WTC11 (cell line): ENCODE results near the gene NMUR1.

Experiments
- AFF4 ChIP-seq: sonication (generic); formaldehyde crosslinking; IDR thresholded peaks from 2 replicates; pipeline ENCODE4 v1.8.1; 2023; ENCODE audit warnings: mild to moderate bottlenecking, missing genetic modification reagents, borderline replicate concordance
- ATF1 ChIP-seq: sonication (generic); formaldehyde crosslinking; IDR thresholded peaks from 2 replicates; pipeline ENCODE4 v1.8.1; 2023; ENCODE audit warnings: mild to moderate bottlenecking, moderate library complexity, missing genetic modification reagents
- ATF6 ChIP-seq: sonication (generic); formaldehyde crosslinking; IDR thresholded peaks from 2 replicates; pipeline ENCODE4 v1.8.1; 2023; ENCODE audit warnings: mild to moderate bottlenecking, missing genetic modification reagents
- CTCF ChIP-seq: fragments of 200-600 bp; IDR thresholded peaks from 2 replicates; pipeline ENCODE4 v1.8.0; 2022; ENCODE audit warnings: antibody characterized with exemption
- IRF1 ChIP-seq: sonication (generic); formaldehyde crosslinking; IDR thresholded peaks from 2 replicates; pipeline ENCODE4 v1.8.0; 2023; ENCODE audit warnings: missing genetic modification reagents
- MAX ChIP-seq: sonication (generic); formaldehyde crosslinking; IDR thresholded peaks from 2 replicates; pipeline ENCODE4 v1.8.0; 2022; ENCODE audit warnings: mild to moderate bottlenecking, missing genetic modification reagents
- MYBL2 ChIP-seq: sonication (generic); formaldehyde crosslinking; IDR thresholded peaks from 2 replicates; pipeline ENCODE4 v1.8.1; 2023; ENCODE audit warnings: mild to moderate bottlenecking, moderate library complexity, missing genetic modification reagents
- NFYB ChIP-seq: sonication (generic); formaldehyde crosslinking; conservative IDR thresholded peaks from 2 replicates; pipeline ENCODE4 v1.8.0; 2022; ENCODE audit warnings: low read depth, missing genetic modification reagents
- NR1H2 ChIP-seq: sonication (generic); formaldehyde crosslinking; IDR thresholded peaks from 2 replicates; pipeline ENCODE4 v1.9.0; 2021; ENCODE audit warnings: mild to moderate bottlenecking, moderate library complexity, missing genetic modification reagents
- SMAD3 ChIP-seq: sonication (generic); formaldehyde crosslinking; IDR thresholded peaks from 2 replicates; pipeline ENCODE4 v1.8.0; 2022; ENCODE audit warnings: missing genetic modification reagents, mild to moderate bottlenecking, borderline replicate concordance
- SP1 ChIP-seq: sonication (generic); formaldehyde crosslinking; conservative IDR thresholded peaks from 2 replicates; pipeline ENCODE4 v1.8.1; 2022; ENCODE audit warnings: missing genetic modification reagents
- ZNF121 ChIP-seq: sonication (generic); formaldehyde crosslinking; IDR thresholded peaks from 2 replicates; pipeline ENCODE4 v1.8.0; 2023; ENCODE audit warnings: missing genetic modification reagents
- ZNF232 ChIP-seq: sonication (generic); formaldehyde crosslinking; IDR thresholded peaks from 2 replicates; pipeline ENCODE4 v1.8.0; 2022; ENCODE audit warnings: mild to moderate bottlenecking, missing genetic modification reagents
- ZSCAN18 ChIP-seq: fragments of 250-450 bp; sonication (Bioruptor Pico); IDR thresholded peaks from 2 replicates; pipeline ENCODE4 v2.1.2; 2022; ENCODE audit warnings: mild to moderate bottlenecking, moderate library complexity

- TF ChIP-seq NR1H2: no peak
- no peak for TF ChIP-seq CTCF
- no peak for TF ChIP-seq ATF6 (CRISPR knock-in tag)
- no peak for TF ChIP-seq ATF1 (CRISPR knock-in tag)
- no peak for TF ChIP-seq SMAD3 (CRISPR knock-in tag)
- no peak for TF ChIP-seq MYBL2
- no peak for TF ChIP-seq ZNF121 (CRISPR knock-in tag)
- TF ChIP-seq AFF4 (CRISPR knock-in tag): no peak
- TF ChIP-seq IRF1 (CRISPR knock-in tag): no peak
- no peak for TF ChIP-seq ZSCAN18 (CRISPR knock-in tag)
- TF ChIP-seq MAX (CRISPR knock-in tag): no peak
- TF ChIP-seq NFYB: no peak
- TF ChIP-seq SP1 (CRISPR knock-in tag): no peak
- no peak for TF ChIP-seq ZNF232
These were observed 15.9 kb upstream of the NMUR1 start for GRCh38 chr2:231546014-231546715.
